Body of pancreas (tissue), 4 donors: ENCODE measurements around the gene SLC35F3.

Experiments used
- POLR2A ChIP-seq, 3 donors: fragments of 450-650 bp; IDR thresholded peaks; one replicate each; pipeline ENCODE4 v1.6.1; 2016; ENCODE audit warnings: antibody characterized with exemption in 3 of 3, mild to moderate bottlenecking in 2 of 3
- TF ChIP-seq, protein P1 (sequence below), 7 experiments: fragments of 450-650 bp in 4 of 7; fragments of 200-600 bp in 3 of 7; sonication (generic) in 3 of 7; IDR thresholded peaks; one replicate each; pipeline ENCODE4 v1.5.1; 2016 to 2019; ENCODE audit warnings: antibody characterized with exemption in 7 of 7

DNA sequence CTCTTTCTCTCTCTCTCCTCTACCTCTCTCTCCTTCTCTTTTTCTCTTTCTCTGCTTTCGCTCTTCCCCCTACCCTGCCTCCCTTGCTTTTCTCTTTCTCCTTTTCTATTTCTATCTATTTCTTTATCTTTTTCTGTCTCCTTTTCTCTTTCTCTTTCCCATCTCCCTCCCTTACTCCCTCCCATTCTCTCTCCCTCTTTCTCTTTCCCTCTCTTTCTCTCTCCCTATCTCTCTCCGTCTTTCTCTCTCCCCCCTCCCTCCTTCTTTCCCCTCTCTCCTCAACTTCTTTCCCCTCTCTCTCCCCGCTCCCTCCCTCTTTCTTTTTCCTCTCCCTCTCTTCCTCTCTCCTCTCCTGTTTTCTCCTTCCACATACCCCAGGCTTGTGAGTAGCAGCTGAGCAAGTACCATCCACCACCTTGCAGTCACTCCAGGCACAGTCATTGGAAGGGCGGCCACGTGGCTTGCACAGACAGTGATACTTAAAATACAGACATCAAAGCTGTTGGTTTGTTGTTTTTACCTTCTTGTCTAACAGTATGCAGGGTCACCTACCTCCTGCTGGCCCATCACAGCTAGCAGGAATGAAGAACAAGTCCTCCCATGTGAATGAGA, 259.7 kb downstream of the SLC35F3 start:
- TF ChIP-seq, protein P1, sequence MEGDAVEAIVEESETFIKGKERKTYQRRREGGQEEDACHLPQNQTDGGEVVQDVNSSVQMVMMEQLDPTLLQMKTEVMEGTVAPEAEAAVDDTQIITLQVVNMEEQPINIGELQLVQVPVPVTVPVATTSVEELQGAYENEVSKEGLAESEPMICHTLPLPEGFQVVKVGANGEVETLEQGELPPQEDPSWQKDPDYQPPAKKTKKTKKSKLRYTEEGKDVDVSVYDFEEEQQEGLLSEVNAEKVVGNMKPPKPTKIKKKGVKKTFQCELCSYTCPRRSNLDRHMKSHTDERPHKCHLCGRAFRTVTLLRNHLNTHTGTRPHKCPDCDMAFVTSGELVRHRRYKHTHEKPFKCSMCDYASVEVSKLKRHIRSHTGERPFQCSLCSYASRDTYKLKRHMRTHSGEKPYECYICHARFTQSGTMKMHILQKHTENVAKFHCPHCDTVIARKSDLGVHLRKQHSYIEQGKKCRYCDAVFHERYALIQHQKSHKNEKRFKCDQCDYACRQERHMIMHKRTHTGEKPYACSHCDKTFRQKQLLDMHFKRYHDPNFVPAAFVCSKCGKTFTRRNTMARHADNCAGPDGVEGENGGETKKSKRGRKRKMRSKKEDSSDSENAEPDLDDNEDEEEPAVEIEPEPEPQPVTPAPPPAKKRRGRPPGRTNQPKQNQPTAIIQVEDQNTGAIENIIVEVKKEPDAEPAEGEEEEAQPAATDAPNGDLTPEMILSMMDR (IDR thresholded peaks at IDR 0.05): no peak
- no peak for TF ChIP-seq POLR2A (IDR thresholded peaks at IDR 0.05)
